Brain microvascular endothelial cell (primary cell): Measurements from ENCODE around the gene CCDC88A.

ENCODE experiments used
- DNase-seq: peaks from one replicate; pipeline ENCODE4 v3.0.0-alpha.2; 2020
- H3K27ac ChIP-seq: fragments of 250-450 bp; sonication (Bioruptor Pico); 2 replicates; pipeline ENCODE4 v1.5.1; 2020; ENCODE audit warnings: mild to moderate bottlenecking, moderate library complexity
- H3K27me3 ChIP-seq: fragments of 250-450 bp; sonication (Bioruptor Pico); replicated peaks from 2 replicates; pipeline ENCODE4 v1.5.1; 2020; ENCODE audit warnings: mild to moderate bottlenecking
- H3K36me3 ChIP-seq: fragments of 250-450 bp; sonication (Bioruptor Pico); replicated peaks from 2 replicates; pipeline ENCODE4 v1.5.1; 2020; ENCODE audit warnings: mild to moderate bottlenecking
- H3K4me3 ChIP-seq: 2 replicates; pipeline ENCODE4 v1.5.1; 2011; ENCODE audit warnings: low read depth, mild to moderate bottlenecking, control low read depth, low read length, moderate library complexity
- CTCF ChIP-seq: IDR thresholded peaks from 2 replicates; pipeline ENCODE4 v1.5.1; 2011; ENCODE audit warnings: low read depth, mild to moderate bottlenecking, moderate library complexity, low read length, control low read depth, inconsistent platforms; ENCODE audit errors: missing control alignments
- in situ Hi-C: cut with HindIII; loops from 2 replicates; pipeline ENCODE4 v1.10.0; 2017; ENCODE audit warnings: low sequenced_read_pairs, low pct_ligation_motif_present

The CCDC88A gene

DNA sequence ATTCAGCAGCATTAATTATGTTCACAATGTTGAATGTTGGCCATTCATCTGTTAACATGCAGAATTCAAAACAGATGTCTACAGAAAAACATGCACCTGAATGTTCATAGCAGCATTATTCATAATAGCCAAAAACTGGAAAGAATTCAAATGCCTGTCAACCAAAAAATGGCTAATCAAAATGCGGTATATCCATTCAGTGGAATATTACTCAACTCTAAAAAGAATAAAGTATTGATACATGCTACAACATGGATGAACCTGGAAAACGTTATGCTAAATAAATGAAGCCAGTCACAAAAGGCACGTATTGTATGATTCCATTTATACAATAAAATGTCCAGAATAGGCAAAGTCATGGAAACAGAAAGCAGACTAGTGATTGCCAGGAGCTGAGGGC, 68.0 kb downstream of the CCDC88A start:
- H3K36me3 ChIP-seq = peaks cover 13% of the 10 kb centered on the region
- no peak for TF ChIP-seq CTCF
- in situ Hi-C loops = no loop called here
- no peak overlapping the region for H3K27ac ChIP-seq
- no peak overlapping the region for H3K4me3 ChIP-seq
- no peak for DNase-seq
- no peaks in the 10 kb centered on the region for H3K27me3 ChIP-seq

GRCh38 chr2:55345064-55345463, 74.6 kb downstream of the CCDC88A start:
- no peaks in the 10 kb centered on the region for H3K27me3 ChIP-seq
- no peak for TF ChIP-seq CTCF
- no peak for DNase-seq
- no peak overlapping the region for H3K4me3 ChIP-seq
- no peak overlapping the region for H3K27ac ChIP-seq
- in situ Hi-C loops = no loop called here
- peaks cover 2% of the 10 kb centered on the region for H3K36me3 ChIP-seq

DNA sequence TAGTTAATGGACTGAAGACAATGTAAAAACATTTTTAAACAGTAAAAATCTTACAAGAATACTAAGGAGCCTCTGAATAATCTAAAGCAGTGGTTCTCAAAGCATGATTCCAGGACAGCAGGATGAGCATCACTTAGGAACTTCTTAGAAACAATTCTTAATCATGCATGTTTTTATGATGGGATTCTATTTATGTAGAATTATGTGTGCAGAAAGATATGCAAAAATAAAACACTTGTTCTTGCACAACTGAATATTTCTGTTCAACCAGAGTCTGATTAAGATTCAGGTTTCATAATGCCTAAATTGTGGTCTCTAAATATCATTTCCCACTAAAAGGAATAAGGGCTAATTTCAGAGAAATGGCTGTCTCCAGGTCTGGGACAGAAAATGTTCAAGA, 81.4 kb downstream of the CCDC88A start:
- no peak for TF ChIP-seq CTCF
- no peak for DNase-seq
- no peak overlapping the region for H3K27ac ChIP-seq
- H3K36me3 ChIP-seq = peaks cover 2% of the 10 kb centered on the region
- no peak overlapping the region for H3K4me3 ChIP-seq
- H3K27me3 ChIP-seq = no peaks in the 10 kb centered on the region
- in situ Hi-C loops = no loop called here

DNA sequence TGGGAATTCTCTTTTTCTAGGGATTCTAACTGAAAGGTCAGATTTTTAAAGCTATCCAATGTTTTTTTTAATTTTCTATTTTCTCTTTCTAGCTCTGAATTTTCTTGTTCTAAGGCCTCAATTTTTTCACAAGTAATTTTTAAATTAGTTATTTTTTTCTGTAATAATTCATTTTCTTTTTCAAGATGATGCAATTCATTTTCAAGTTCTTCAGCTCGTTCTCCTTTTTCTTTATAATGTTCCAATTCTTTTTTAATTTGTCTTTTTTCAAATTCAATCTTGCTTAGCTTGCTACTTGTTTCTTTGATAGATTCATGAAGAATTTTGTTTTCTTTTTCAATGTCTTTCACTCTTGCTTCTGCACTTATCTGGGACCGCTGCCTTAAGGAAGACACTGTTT, 84.9 kb downstream of the CCDC88A start:
- DNase-seq = no peak
- Histone ChIP-seq H3K27me3 (no peaks in the 10 kb centered on the region), H3K36me3 (peaks cover 2% of the 10 kb centered on the region), H3K27ac (no peak overlapping the region), H3K4me3 (no peak overlapping the region)
- no peak for TF ChIP-seq CTCF
- in situ Hi-C loops = no loop called here

DNA sequence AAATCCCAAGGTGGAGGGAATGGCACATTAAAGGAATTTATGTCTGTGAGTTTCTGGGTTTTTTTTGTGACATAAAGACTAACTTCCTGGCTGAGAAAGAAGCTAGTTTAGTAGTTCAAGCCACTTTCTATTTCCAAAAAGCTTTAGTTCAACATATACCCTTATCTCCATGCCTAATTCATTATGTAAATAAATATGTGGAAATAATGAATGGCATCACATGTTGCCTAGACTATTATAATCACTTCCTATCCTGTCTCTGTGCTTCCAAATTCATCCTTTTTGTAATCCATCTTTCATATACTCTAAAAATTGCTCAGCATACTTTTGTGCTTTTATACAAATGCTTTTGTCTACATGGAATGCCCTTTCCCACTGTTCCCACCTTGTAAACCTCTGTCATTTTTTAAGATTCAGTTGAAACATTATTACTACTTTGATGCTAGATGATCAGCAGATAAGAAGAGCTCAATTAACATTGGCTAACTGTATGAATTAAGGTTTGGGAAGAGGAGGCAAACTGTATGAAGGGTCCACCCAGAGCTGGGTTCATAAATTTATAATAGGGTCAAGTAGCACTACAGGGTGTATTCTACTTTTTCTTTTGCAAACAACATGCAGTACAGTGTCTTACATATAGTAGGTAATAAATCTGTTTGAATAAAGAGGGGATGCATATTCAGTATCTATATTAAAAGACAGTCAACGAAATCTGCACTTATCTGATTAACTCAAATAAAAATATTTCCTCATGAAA, 88.9 kb downstream of the CCDC88A start:
- no peak for DNase-seq
- no peak for TF ChIP-seq CTCF
- Histone ChIP-seq H3K27ac (no peak overlapping the region), H3K4me3 (no peak overlapping the region), H3K27me3 (no peaks in the 10 kb centered on the region), H3K36me3 (peaks cover 2% of the 10 kb centered on the region)
- in situ Hi-C loops = no loop called here
